Sigmoid colon (tissue), 3 donors: ENCODE measurements around the gene KDM7A.

Experiments
- POLR2A ChIP-seq, 2 donors: fragments of 450-650 bp; IDR thresholded peaks; one replicate each; pipeline ENCODE4 v1.6.1; 2016; ENCODE audit warnings: antibody characterized with exemption in 2 of 2, mild to moderate bottlenecking in 2 of 2, moderate library complexity in 2 of 2
- TF ChIP-seq, protein P1 (sequence below), 4 experiments: fragments of 450-650 bp in 3 of 4; fragments of 200-600 bp in 1 of 4; IDR thresholded peaks; one replicate each; pipeline ENCODE4 v1.5.1; 2016 to 2019; ENCODE audit warnings: antibody characterized with exemption in 4 of 4, mild to moderate bottlenecking in 3 of 4, moderate library complexity in 2 of 4

GRCh38 chr7:140044251-140044650 is 132.5 kb downstream of the KDM7A start:
- TF ChIP-seq POLR2A (IDR thresholded peaks at IDR 0.05), result no peak
- TF ChIP-seq, protein P1, sequence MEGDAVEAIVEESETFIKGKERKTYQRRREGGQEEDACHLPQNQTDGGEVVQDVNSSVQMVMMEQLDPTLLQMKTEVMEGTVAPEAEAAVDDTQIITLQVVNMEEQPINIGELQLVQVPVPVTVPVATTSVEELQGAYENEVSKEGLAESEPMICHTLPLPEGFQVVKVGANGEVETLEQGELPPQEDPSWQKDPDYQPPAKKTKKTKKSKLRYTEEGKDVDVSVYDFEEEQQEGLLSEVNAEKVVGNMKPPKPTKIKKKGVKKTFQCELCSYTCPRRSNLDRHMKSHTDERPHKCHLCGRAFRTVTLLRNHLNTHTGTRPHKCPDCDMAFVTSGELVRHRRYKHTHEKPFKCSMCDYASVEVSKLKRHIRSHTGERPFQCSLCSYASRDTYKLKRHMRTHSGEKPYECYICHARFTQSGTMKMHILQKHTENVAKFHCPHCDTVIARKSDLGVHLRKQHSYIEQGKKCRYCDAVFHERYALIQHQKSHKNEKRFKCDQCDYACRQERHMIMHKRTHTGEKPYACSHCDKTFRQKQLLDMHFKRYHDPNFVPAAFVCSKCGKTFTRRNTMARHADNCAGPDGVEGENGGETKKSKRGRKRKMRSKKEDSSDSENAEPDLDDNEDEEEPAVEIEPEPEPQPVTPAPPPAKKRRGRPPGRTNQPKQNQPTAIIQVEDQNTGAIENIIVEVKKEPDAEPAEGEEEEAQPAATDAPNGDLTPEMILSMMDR (IDR thresholded peaks at IDR 0.05), result no peak
